ENCODE measurements around the gene ULBP2. TPM values are rescaled to one million over a fixed set of nuclear protein-coding genes. Genes with fewer than 3 reads are reported as not detected.
A peak's percentile ranks its signal among the peaks of the same experiment; 100 is the strongest.

The ULBP2 gene, protein sequence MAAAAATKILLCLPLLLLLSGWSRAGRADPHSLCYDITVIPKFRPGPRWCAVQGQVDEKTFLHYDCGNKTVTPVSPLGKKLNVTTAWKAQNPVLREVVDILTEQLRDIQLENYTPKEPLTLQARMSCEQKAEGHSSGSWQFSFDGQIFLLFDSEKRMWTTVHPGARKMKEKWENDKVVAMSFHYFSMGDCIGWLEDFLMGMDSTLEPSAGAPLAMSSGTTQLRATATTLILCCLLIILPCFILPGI
- 21.8 and 21.9 TPM in 2 replicates for total RNA-seq (2014; rRNA removed; shearing (Covaris generic))

DNA sequence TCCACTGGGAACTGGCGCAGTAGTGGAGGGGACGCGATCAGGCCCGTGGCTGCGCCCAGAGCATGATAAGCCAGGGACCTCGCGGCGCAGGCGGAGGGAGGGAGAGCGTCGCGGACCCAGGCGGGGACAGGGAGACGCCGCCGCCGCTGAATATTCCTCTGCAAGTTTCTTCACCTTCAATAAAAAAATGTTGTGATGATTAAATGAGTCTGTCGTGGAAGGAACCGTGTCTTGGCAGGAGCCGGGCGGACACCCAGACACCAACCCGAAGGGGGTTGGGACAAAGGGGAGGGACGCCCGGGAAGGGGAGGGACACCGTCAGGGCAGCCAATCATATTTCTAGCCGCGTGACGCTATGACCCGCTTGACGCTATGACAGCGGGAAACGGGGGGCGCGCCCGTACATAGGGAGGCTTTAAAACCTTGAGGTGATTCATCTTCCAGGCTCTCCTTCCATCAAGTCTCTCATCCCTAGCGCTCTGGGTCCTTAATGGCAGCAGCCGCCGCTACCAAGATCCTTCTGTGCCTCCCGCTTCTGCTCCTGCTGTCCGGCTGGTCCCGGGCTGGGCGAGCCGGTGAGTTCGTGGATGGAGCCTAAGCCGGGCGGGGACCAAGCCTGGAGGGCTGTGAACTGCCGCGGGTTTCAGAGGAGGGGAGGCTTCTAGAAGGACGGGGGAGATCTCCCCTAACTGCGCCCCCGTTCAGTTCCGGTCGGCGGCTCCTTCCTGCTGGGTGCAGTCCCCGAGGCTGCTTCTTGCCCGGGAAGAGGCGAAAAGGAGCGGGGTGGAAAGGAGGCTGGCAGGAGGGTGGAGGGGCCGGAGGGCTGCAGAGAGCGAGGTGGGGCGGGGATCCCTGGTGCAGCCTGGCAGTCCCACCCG lies at the start of gene ULBP2:
TSS of gene ULBP2 (plus strand) at position 432 of the 878 bp plus-strand sequence. CDS start at position 491, 59 bp downstream.
- DNase-seq (ENCODE audit: low read depth), result peak; percentile 95

GRCh38 chr6:149895048-149895590 lies 46.7 kb upstream of the ULBP2 start:
- peak; percentile 85 for DNase-seq (ENCODE audit: low read depth)

DNA sequence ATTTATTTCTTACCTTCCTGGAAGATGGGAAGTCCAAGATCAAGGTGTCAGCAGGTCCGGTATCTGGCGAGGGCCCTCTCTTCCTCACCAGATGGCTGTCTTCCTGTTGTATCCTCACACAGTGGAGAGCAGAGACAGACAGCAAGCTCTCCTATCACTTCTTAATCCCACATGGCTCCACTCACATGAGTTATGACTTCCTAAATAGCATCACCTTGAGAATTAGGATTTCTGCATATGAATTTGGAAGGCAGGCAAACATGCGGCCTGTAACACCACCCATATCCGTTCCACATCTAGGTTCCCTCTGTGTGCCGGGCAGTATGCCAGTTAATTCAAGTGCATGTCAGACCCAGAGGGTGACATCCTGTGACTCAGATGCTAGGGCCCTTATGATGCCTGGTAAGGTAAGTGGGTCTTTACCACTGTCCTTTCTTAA lies 46.0 kb upstream of the ULBP2 start:
- peak; percentile 97 for DNase-seq (ENCODE audit: low read depth)

DNA sequence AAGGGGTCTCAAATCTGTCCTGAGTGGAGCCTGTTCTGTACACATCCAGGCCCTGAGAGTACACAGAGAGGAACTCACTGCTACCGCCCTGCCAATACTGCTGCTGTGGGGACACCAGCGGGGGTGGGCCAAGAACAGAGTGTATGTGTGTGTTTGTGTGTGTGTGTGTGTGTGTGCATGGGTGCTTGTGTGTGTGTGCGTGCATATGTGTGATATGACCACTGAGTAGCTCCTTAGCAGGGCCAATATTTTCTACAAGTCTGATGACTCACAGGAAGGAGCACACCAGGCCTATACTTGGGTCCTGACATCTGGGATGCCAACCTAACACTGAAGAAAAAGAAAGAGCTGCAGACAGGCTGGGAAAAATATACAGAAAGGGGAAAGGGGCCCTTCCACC lies 45.3 kb upstream of the ULBP2 start:
- DNase-seq (ENCODE audit: low read depth), result peak; percentile 89

DNA sequence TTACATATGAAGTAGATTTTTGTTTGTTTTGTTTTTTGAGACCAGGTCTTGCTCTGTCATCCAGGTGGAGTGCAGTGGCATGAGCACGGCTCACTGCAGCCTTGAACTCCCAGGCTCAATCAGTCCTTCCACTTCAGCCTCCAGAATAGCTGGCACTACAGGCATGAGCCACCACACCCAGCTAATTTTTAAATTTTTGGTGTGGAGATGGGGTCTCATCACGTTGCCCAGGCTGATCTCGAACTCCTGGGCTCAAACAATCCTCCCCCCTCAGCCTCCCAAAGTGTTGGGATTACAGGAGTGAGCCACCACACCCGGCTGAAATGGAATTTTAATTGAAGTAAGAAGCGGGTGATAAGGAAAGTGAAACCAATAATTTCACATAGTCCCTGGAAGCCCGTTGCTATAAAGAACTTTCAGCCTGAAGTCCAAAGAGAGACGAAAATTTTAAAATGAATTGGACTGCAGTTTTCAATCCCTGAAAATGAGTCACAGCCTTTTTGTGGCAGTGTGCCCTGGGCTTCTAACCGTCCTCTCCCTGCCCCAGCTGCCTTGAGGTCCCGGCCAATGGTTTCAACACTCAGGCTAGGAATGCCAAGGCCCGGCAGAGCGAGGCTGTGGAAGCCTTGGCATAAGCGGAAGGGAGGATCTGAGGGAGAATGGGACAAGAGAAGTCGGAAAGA lies 44.7 kb upstream of the ULBP2 start:
- DNase-seq (ENCODE audit: low read depth), result peak; percentile 96

DNA sequence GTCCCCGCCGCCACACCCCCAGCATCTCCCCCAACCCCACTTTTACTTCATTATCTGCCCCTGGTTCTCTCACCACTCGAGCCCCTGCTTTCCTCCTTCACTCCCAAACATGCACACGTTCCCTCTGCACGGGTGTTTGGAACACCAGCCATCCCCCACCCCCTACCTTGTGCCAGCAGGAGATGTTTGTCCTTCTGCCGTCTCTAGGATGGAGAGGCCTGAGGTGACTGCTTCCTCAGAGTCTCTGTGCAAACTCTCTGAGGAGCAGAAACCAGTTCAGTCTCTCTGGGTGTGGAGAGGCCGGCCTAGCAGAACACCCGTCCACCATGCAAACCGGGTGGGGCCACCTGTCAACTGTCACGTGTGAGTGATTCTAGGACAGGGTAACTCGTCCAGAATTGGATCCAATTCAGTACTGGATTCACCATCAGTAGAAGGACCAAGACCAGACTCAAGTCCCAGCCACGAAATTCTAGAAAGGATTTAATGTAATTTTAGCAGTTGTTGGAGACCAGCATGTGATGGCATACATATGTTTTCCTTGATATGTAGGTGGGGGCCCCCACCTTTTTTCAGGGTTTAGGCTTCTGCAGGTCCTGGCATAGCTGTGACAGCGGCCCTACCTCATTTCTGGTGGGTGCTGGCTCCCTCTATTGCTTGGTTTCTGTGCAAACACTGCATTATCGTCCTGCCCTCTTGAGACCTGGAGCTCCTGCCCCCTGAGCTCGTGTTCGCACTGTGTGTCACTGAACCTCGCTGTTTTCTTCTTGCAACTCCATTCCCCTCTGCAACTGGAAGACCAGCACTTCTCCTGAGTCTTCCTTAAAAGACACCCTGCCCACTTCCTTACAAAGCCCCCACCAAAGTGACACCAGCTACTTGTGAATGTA lies 43.7 kb upstream of the ULBP2 start, which contains the start of gene RAET1E:
TSS of gene RAET1E (minus strand) at position 259 of the 890 bp plus-strand sequence. CDS start 7,212 bp downstream, outside the sequence.
- no peak for DNase-seq (ENCODE audit: low read depth)

DNA sequence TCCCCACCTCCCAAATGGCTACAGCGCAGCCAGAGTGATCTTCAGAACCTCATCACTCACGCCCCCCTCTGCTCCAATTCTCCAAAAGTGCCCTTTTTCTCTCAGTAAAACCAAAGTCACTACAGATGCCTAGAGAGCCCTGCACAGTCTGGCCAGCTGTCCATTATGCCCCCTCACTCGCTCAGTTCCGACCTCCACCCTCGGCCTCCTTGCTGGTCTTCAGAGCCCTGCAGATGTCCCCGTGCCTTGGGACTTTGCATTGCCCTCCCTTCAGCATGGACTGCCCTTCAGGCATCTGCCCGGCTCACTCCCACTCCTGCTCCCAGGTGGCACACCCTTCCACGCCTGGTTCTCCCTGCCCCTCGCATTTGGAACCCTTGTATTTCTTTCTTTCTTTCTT lies 42.8 kb upstream of the ULBP2 start:
- no peak for DNase-seq (ENCODE audit: low read depth)

- DNase-seq (ENCODE audit: low read depth), result no peak
These were observed 42.3 kb upstream of the ULBP2 start for GRCh38 chr6:149899486-149899885.

DNA sequence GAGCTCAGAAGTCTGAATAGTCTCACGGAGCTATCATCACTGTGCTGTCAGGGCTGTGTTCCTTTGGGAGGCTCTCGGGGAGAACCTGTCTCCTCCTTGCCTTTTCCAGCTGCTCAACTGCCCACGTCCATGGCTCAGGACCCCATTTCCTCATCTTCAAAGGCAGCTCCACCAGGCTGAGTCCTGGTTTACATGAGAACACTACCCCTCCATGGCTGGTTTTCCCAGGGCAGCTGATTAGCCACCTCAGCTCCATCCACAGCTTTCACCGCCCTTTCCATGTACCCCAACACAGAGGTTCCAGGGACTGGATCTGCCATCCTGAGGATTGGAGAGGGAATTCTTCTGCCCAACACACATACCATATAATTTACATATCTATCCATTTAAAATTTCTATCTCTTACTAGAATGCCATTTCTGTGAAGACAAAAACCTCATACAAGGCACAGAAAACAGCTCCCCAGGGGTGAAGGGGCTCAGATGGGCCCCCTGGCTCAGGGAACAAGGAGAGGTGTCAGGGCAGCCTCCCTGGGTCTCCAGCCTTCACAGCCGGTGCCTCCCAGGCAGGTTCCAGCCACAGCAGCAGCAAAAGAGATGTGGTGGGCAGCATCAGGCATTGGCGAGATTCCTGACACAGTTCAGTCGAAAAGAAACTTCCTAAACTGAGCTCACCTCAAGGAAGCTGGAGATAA lies 41.7 kb upstream of the ULBP2 start:
- DNase-seq (ENCODE audit: low read depth), result no peak

GRCh38 chr6:149900620-149901443 lies 41.0 kb upstream of the ULBP2 start:
- no peak for DNase-seq (ENCODE audit: low read depth)

- DNase-seq (ENCODE audit: low read depth), result no peak
These were observed 40.2 kb upstream of the ULBP2 start for GRCh38 chr6:149901444-149902140.

DNA sequence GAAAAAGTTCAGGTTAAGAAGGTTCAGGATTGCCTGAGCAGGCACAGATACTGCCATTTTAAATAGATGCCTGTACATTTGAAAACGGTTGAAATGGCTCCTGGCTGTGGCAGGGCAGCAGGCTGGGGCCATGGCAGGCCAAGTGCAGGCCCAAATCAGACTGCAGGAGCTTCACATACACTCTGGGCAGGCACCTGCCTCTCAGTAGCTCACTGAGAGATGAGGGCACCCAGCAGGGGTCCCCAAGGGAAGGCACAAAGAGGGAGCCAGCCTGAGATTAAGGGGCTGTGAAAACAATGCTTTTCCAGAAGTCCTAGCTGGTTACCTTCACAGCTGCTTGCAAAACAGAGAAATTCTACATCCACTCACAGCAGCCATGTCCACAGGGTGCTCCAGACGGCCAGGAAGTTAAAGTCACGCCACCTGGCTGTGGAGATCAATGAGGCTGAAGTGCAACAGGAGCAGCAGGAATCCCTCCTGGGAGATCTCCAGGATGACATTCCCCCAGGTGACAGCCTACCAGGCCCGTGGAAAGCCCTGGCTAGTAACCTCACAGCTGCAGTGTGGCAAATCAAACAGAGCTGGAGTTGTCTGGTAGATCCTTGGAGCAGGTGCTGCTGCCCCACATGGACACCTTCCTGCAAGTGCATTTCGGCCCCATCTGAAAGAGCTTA lies 37.7 kb upstream of the ULBP2 start:
- DNase-seq (ENCODE audit: low read depth), result no peak

DNA sequence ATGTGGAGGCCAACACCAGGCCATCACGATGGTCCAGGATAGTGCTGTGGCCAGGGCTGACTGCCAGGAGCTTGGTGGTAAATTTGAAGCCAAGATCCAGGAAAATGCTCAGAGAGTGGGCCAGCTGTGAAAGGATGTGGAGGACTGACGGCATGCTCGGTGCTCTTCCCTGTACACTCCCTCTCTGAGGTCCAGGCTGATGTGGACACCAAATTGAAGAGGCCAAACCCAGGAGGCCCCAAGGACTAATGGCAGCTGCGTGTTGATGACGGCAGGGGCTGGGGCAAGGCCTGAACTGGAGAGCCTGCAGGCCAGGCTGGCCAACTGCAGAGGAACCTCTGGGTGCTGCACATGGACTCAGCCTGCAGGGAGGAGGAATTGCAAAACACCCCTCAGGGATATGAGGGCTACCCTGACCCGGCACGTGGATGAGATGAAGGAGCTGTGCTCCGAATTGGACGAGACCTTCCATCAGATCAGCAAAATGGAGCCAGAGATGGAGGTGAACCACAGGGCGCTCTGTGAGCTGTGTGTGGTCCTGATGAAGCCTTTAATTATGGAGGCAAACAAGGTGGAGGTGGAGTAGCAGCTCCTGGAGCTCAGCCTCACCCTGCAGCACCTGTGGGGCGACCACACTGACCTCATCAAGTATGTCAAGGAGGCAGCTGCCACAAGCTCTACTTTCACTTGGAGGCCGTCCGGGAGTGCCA lies 37.0 kb upstream of the ULBP2 start:
- no peak for DNase-seq (ENCODE audit: low read depth)

DNA sequence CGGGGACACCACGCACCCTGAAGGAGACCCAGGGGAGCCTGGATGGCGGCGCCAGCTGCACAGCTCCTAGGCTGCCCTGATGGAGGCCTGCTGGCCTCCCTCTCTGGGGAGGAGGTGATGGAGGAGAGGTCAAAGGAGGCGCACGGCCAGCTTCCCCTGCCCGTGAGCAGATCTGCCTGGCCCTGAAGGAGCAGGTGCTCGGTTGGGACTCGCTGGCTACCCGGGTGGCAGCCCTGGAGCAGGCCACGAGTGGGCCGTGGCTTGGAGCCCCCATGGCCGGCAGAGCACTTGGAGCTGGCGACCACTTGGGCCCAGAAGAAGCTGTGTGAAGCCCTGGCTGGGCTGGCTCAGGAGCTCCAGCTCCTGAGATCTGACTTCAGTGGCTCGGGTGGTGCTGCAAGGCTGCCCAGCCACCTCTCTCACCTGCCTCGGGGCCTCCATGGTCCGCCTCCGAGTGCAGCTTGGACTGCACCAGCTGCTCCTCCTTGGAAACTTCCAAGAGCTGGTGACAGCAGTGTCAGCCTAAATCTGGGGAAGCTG lies 36.4 kb upstream of the ULBP2 start:
- DNase-seq (ENCODE audit: low read depth), result no peak

DNA sequence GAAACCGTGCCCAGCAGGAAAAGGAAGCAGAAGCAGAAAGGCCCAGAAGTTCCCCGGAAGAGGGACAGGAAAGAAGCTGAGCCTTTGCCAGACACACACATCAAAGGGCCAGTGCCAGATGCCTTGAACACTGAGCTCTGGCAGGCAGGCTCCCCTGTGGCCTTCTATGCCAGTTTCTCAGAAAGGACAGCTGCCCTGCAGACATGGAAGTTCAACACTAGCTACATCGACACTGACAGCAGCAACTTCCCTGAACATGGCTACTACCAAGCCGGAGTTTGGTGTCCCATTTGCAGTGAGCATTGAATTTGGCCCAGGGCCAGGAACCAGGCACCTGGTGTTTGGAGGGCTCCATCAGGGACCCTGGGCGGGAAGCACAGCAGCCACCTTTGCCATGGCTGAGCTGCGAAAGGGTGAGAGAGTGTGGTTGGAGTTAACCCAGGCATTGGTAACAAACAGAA lies 35.9 kb upstream of the ULBP2 start:
- DNase-seq (ENCODE audit: low read depth), result no peak

GRCh38 chr6:149906405-149906804 lies 35.4 kb upstream of the ULBP2 start:
- DNase-seq (ENCODE audit: low read depth), result no peak

DNA sequence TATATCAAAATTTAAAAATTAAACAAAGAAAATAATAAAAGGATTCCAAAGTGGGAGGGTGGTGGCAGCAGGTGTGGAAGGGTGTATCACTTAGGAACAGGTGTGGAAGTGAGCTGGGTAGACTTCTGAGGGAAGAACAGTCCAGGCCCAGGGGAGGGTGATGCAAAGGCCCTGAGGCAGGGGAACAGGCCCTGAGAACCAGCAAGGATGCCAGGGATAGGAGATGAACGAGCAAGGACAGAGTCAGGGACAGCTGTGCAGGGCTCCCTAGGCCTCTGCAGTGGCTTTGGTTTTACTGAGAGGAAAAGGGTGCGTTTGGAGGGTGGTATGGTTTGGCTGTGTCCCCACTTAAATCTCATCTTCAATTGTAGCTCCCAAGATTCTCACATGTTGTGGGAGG lies 34.5 kb upstream of the ULBP2 start:
- DNase-seq (ENCODE audit: low read depth), result no peak
